HUES6 (cell line): ENCODE results near the gene ANKMY1.

Experiments used
- H3K27ac ChIP-seq: 2 replicates; pipeline ENCODE4 v1.7.0; 2013; ENCODE audit warnings: low read depth, mild to moderate bottlenecking, low read length, inconsistent platforms
- H3K27me3 ChIP-seq: 2 replicates; pipeline ENCODE4 v1.6.1; 2013; ENCODE audit warnings: low read length; ENCODE audit not compliant: control insufficient read depth, insufficient read depth
- H3K36me3 ChIP-seq: 2 replicates; pipeline ENCODE4 v1.6.1; 2013; ENCODE audit warnings: low read length; ENCODE audit not compliant: control insufficient read depth, insufficient read depth
- H3K4me1 ChIP-seq: 2 replicates; pipeline ENCODE4 v1.6.1; 2013; ENCODE audit warnings: low read length; ENCODE audit not compliant: control insufficient read depth, insufficient read depth
- H3K4me3 ChIP-seq: 2 replicates; pipeline ENCODE4 v1.5.1; 2013; ENCODE audit warnings: low read depth, low read length
- H3K9ac ChIP-seq: one replicate; pipeline ENCODE4 v1.6.1; 2013; ENCODE audit warnings: mild to moderate bottlenecking, low read length
- H3K9me3 ChIP-seq: 2 replicates; pipeline ENCODE4 v1.6.1; 2013; ENCODE audit warnings: low read depth, low read length; ENCODE audit not compliant: control insufficient read depth, insufficient read depth

Gene ANKMY1

GRCh38 chr2:240577281-240578109, 19.7 kb upstream of the ANKMY1 start:
- H3K9me3 ChIP-seq, result no peaks in the 10 kb centered on the region
- no peaks in the 10 kb centered on the region for H3K27me3 ChIP-seq
- H3K4me1 ChIP-seq, result peaks cover 19% of the 10 kb centered on the region; the same call in 1 of the 2 replicates
- H3K9ac ChIP-seq, result no peak overlapping the region
- H3K27ac ChIP-seq, result no peak overlapping the region
- no peak overlapping the region for H3K4me3 ChIP-seq
- peaks cover 5% of the 10 kb centered on the region; the same call in 1 of the 2 replicates for H3K36me3 ChIP-seq

GRCh38 chr2:240576436-240577205, 18.8 kb upstream of the ANKMY1 start:
- H3K36me3 ChIP-seq, result peaks cover 5% of the 10 kb centered on the region; the same call in 1 of the 2 replicates
- no peaks in the 10 kb centered on the region for H3K27me3 ChIP-seq
- no peak overlapping the region for H3K4me3 ChIP-seq

DNA sequence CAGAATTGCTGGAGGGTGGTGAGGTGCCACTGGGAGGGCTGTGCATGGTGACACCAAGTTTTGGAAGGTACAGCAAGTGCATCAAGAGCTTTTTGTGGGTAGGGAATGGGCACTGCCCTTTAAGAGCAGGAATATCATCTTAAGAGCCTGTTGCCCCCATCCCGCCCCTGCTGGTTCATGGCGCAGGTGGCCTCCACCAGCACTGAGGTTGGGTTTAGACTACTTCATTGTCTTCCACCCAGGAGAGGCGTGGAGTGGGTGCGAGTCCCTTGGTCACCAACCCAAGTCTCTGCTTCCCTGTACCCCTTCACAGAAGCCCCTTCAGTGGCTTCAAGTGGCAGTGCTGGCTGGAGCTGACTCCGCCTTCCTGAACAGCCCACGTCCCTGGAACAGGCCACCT, 18.2 kb upstream of the ANKMY1 start:
- Histone ChIP-seq H3K36me3 (peaks cover 5% of the 10 kb centered on the region; the same call in 1 of the 2 replicates), H3K27me3 (no peaks in the 10 kb centered on the region), H3K4me3 (no peak overlapping the region), H3K27ac (no peak overlapping the region), H3K9ac (no peak overlapping the region), H3K4me1 (peaks cover 13% of the 10 kb centered on the region; the same call in 1 of the 2 replicates), H3K9me3 (no peaks in the 10 kb centered on the region)

More at GRCh38 chr2:240576436-240577205, 18.8 kb upstream of the ANKMY1 start:
- peaks cover 13% of the 10 kb centered on the region; the same call in 1 of the 2 replicates for H3K4me1 ChIP-seq
- no peak overlapping the region for H3K27ac ChIP-seq
- H3K9me3 ChIP-seq, result no peaks in the 10 kb centered on the region
- H3K9ac ChIP-seq, result no peak overlapping the region

GRCh38 chr2:240575101-240575965, 17.5 kb upstream of the ANKMY1 start:
- Histone ChIP-seq H3K9ac (no peak overlapping the region), H3K9me3 (no peaks in the 10 kb centered on the region), H3K4me1 (peaks cover 9% of the 10 kb centered on the region; the same call in 1 of the 2 replicates), H3K27ac (no peak overlapping the region), H3K36me3 (peaks cover 5% of the 10 kb centered on the region; the same call in 1 of the 2 replicates), H3K4me3 (no peak overlapping the region), H3K27me3 (no peaks in the 10 kb centered on the region)

DNA sequence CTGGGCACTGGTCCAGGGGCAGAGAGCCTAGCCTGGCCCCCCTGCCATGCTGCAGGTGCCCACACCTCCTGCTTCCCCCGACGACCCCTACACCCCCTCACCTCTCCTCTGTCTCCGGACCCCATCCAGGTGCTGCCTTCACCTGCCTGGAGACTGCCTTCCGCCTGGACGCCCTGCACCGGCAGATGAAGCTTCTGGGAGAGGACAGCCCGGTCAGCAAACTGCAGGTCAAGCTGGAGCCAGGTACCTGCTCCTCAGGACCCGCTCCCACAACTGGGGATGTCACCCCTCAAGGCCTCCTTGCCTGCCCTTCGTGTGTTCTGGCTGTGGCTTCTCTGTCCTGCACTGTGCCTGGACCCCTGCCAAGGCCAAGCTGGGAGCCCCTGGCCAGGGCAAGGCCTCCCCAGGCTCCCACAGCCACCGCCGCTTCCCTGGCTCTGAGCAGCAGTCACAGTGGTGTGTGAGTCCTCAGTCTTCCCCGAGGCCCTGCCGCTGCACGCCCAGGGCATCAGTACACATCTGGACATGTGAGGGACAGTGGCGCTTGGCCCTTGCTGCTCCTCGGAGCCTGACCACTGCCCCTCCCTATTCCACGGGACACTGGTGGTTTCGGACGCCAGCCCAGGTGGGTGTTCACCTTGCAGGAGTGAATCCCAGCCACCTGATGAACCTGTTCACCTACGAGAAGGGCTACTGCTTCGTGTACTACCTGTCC, 16.8 kb upstream of the ANKMY1 start:
- peaks cover 2% of the 10 kb centered on the region; the same call in 1 of the 2 replicates for H3K4me1 ChIP-seq
- H3K4me3 ChIP-seq, result no peak overlapping the region
- no peak overlapping the region for H3K9ac ChIP-seq
- peaks cover 5% of the 10 kb centered on the region for H3K27me3 ChIP-seq
- no peaks in the 10 kb centered on the region for H3K9me3 ChIP-seq
- peaks cover 5% of the 10 kb centered on the region; the same call in 1 of the 2 replicates for H3K36me3 ChIP-seq
- no peak overlapping the region for H3K27ac ChIP-seq

DNA sequence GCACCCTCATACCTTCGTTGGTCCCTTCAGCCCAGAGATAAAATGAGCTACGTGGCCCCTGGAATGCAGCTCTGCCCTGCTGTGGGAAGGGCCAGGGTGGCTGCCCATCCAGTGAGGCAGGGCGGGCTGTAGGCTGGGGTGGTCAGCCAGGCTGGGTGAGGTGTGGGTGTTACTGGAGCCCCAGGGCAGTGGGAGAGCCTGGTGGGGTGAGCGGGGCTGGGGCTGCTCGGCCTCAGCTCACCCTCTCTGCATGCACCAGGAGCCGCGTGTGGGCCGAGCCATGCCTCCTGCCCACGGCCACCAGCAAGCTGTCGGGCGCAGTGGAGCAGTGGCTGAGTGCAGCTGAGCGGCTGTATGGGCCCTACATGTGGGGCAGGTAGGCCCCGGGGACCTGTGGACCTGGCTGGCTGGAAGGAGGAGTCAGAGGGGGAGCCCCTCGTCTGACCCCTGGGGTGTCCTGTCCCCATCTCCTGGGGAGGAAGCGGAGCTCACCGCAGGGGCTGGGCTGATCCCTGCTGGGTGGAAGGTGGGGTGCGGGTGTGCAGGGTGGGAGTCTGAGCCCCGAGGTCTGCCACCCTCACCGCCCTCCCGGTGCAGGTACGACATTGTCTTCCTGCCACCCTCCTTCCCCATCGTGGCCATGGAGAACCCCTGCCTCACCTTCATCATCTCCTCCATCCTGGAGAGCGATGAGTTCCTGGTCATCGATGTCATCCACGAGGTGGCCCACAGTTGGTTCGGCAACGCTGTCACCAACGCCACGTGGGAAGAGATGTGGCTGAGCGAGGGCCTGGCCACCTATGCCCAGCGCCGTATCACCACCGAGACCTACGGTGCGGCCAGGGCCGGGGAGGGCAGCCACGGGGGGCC, 16.0 kb upstream of the ANKMY1 start:
- Histone ChIP-seq H3K4me3 (no peak overlapping the region), H3K27ac (no peak overlapping the region), H3K9me3 (no peaks in the 10 kb centered on the region), H3K9ac (no peak overlapping the region), H3K27me3 (peaks cover 13% of the 10 kb centered on the region), H3K36me3 (peaks cover 5% of the 10 kb centered on the region; the same call in 1 of the 2 replicates), H3K4me1 (peaks cover 3% of the 10 kb centered on the region; the same call in 1 of the 2 replicates)

DNA sequence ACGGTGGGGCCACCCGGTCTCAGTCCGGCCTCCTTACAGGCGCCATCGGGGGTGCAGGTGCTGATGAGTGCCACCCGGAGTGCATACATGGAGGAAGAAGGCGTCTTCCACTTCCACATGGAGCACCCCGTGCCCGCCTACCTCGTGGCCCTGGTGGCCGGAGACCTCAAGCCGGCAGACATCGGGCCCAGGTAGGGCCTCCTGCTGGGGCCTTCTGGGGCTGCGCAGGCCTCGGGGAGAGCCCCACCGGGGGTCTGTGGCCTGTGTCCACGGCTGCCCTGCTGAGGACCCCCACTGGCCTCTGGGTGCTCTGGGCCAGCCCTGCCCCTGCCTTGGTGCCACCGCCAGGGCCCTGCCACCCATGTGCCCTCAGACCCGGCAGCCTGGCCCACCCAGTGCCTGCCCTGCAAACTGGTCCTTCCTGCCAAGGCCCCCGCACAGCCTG, 15.3 kb upstream of the ANKMY1 start:
- Histone ChIP-seq H3K27me3 (peaks cover 14% of the 10 kb centered on the region), H3K9me3 (no peaks in the 10 kb centered on the region), H3K4me1 (peaks cover 3% of the 10 kb centered on the region; the same call in 1 of the 2 replicates), H3K27ac (no peak overlapping the region), H3K4me3 (no peak overlapping the region), H3K36me3 (peaks cover 5% of the 10 kb centered on the region; the same call in 1 of the 2 replicates), H3K9ac (no peak overlapping the region)

- peaks cover 21% of the 10 kb centered on the region for H3K27me3 ChIP-seq
- H3K4me3 ChIP-seq, result no peak overlapping the region
- peaks cover 8% of the 10 kb centered on the region for H3K4me1 ChIP-seq
- no peak overlapping the region for H3K27ac ChIP-seq
- H3K36me3 ChIP-seq, result peaks cover 3% of the 10 kb centered on the region; the same call in 1 of the 2 replicates
- no peaks in the 10 kb centered on the region for H3K9me3 ChIP-seq
- no peak overlapping the region for H3K9ac ChIP-seq
Observed at GRCh38 chr2:240572141-240573031, 14.6 kb upstream of the ANKMY1 start.
